H1 (cell line): ENCODE data around the gene CAMK1. TPM values are rescaled to one million over a fixed set of nuclear protein-coding genes. Genes with fewer than 3 reads are reported as not detected.

Experiments
- ASH2L ChIP-seq: fragments of 200-600, 300-600 bp; sonication (generic); IDR thresholded peaks from one replicate; pipeline ENCODE4 v1.7.1; 2017; ENCODE audit warnings: low read length
- ATF3 ChIP-seq: IDR thresholded peaks from 2 replicates; pipeline ENCODE4 v1.6.1; 2011; ENCODE audit warnings: low read depth, mild to moderate bottlenecking, low read length; ENCODE audit not compliant: insufficient read depth
- BCL11A ChIP-seq, 2 experiments: IDR thresholded peaks; one replicate each; pipeline ENCODE4 v1.6.1; 2011; ENCODE audit warnings: low read depth in 2 of 2, low read length in 2 of 2, mild to moderate bottlenecking in 2 of 2
- BRCA1 ChIP-seq: IDR thresholded peaks from 2 replicates; pipeline ENCODE4 v1.6.1; 2012; ENCODE audit warnings: low read depth, low read length, improper control_type of control experiment
- CHD1 ChIP-seq: IDR thresholded peaks from 2 replicates; pipeline ENCODE4 v1.6.1; 2012; ENCODE audit warnings: low read depth, low read length, improper control_type of control experiment
- CHD2 ChIP-seq: IDR thresholded peaks from 2 replicates; pipeline ENCODE4 v1.6.1; 2012; ENCODE audit warnings: low read length, improper control_type of control experiment
- EGR1 ChIP-seq: IDR thresholded peaks from 2 replicates; pipeline ENCODE4 v1.6.1; 2011; ENCODE audit warnings: low read depth, low read length, borderline replicate concordance
- EP300 ChIP-seq, 2 experiments: IDR thresholded peaks; 1 replicate in 1 of 2; 2 replicates in 1 of 2; pipeline ENCODE4 v1.6.1; 2011 to 2012; ENCODE audit warnings: low read depth in 2 of 2, low read length in 2 of 2, mild to moderate bottlenecking in 2 of 2, borderline replicate concordance in 1 of 2, inconsistent platforms in 1 of 2, moderate library complexity in 1 of 2
- GABPA ChIP-seq: IDR thresholded peaks from 2 replicates; pipeline ENCODE4 v1.6.1; 2011; ENCODE audit warnings: mild to moderate bottlenecking, low read length, moderate library complexity, borderline replicate concordance; ENCODE audit not compliant: insufficient read depth
- GTF2F1 ChIP-seq: IDR thresholded peaks from 2 replicates; pipeline ENCODE4 v1.6.1; 2012; ENCODE audit warnings: low read depth, low read length, improper control_type of control experiment, borderline replicate concordance
- KDM1A ChIP-seq: fragments of 200-600, 300-600 bp; sonication (generic); IDR thresholded peaks from 2 replicates; pipeline ENCODE4 v1.7.1; 2016; ENCODE audit warnings: mild to moderate bottlenecking, low read length, borderline replicate concordance
- KDM4A ChIP-seq: IDR thresholded peaks from one replicate; pipeline ENCODE4 v1.7.1; 2012; ENCODE audit warnings: low read depth, mild to moderate bottlenecking, moderate library complexity, low read length, inconsistent platforms; ENCODE audit not compliant: severe bottlenecking
- MAX ChIP-seq: IDR thresholded peaks from 2 replicates; pipeline ENCODE4 v1.6.1; 2012; ENCODE audit warnings: inconsistent platforms
- PHF8 ChIP-seq: fragments of 200-600 bp; sonication (generic); conservative IDR thresholded peaks from 2 replicates; pipeline ENCODE4 v1.7.1; 2012; ENCODE audit warnings: low read depth, mild to moderate bottlenecking, inconsistent platforms, low read length, moderate library complexity
- POLR2A ChIP-seq, 2 experiments: IDR thresholded peaks; 1 replicate in 1 of 2; 2 replicates in 1 of 2; pipeline ENCODE4 v1.6.1; 2011; ENCODE audit warnings: low read depth in 2 of 2, low read length in 2 of 2, mild to moderate bottlenecking in 2 of 2; ENCODE audit errors: control extremely low read depth in 1 of 2
- POLR2AphosphoS5 ChIP-seq: IDR thresholded peaks from 2 replicates; pipeline ENCODE4 v1.6.1; 2011; ENCODE audit warnings: low read depth, low read length
- RFX5 ChIP-seq: IDR thresholded peaks from 2 replicates; pipeline ENCODE4 v1.6.1; 2011; ENCODE audit warnings: low read depth, low read length, improper control_type of control experiment, borderline replicate concordance
- SIN3A ChIP-seq, 2 experiments: IDR thresholded peaks in 1 of 2; conservative IDR thresholded peaks in 1 of 2; 2 replicates each; pipeline ENCODE4 v1.6.1; 2011 to 2012; ENCODE audit warnings: low read length in 2 of 2, improper control_type of control experiment in 1 of 2, low read depth in 1 of 2, mild to moderate bottlenecking in 1 of 2
- SIRT6 ChIP-seq: IDR thresholded peaks from one replicate; pipeline ENCODE4 v1.7.1; 2012; ENCODE audit warnings: low read length, inconsistent platforms
- SIX5 ChIP-seq: IDR thresholded peaks from 2 replicates; pipeline ENCODE4 v1.6.1; 2011; ENCODE audit warnings: mild to moderate bottlenecking, low read depth, low read length
- SP4 ChIP-seq: IDR thresholded peaks from 2 replicates; pipeline ENCODE4 v1.6.1; 2012; ENCODE audit warnings: low read length, inconsistent platforms
- TEAD4 ChIP-seq: IDR thresholded peaks from 2 replicates; pipeline ENCODE4 v1.6.1; 2012; ENCODE audit warnings: low read depth, low read length, inconsistent platforms, mixed read lengths
- polyA plus RNA-seq, 7 experiments: library from polyadenylated mRNA; depleted of rRNA in 3 of 7; stranded (reverse) in 5 of 7; unstranded in 2 of 7; fragments of >200 nt in 5 of 7; fragments of 200-250 nt in 2 of 7; gene quantifications; 1 replicate in 5 of 7; 2 replicates in 1 of 7; 4 replicates in 1 of 7; pipeline versions ENCODE4 v1.2.1 to v1.2.3, GENCODE V29; 2011 to 2013; ENCODE audit warnings: missing spikeins in 2 of 7, mixed read lengths in 2 of 7
- total RNA-seq: library from RNA; stranded (reverse); fragmentation: NEBNext Ultra II Directional; extraction: Animal tissue kit (Norgen Biotek cat#: 25700); gene quantifications from 2 replicates; pipeline ENCODE4 v1.2.1, GENCODE V29; 2021

Gene CAMK1
- total and polyA plus RNA-seq, 2 of the 8 experiments (the other 6 are each of a cell fraction or from before 2014, with no cell fraction given) = 4.9 to 5.1 TPM

- TF ChIP-seq SIRT6 (no peak), ATF3 (no peak), SIX5 (peak; percentile 42), EP300 (IDR thresholded peaks at IDR 0.05; ENCODE audit: borderline replicate concordance in 1 of 2, low read depth in 2 of 2, low read length in 2 of 2) (peak in 1 of 2 experiments; percentile 97; a peak in 2 of 3 replicates), KDM4A (peak; percentile 58), PHF8 (peak; percentile 91), POLR2AphosphoS5 (peak; percentile 73), POLR2A (IDR thresholded peaks at IDR 0.05; ENCODE audit: control extremely low read depth in 1 of 2, low read depth in 2 of 2, low read length in 2 of 2) (peak; percentile 57 to 79; a peak in 2 of 3 replicates), SIN3A (conservative IDR thresholded peaks at IDR 0.05 in 1 of 2, IDR thresholded peaks at IDR 0.05 in 1 of 2; ENCODE audit: low read depth in 1 of 2, low read length in 2 of 2) (no peak), MAX (peak; percentile 7; the same call in 1 of the 2 replicates), EGR1 (peak; percentile 76; the same call in 1 of the 2 replicates), SP4 (peak; percentile 33; the same call in 1 of the 2 replicates), KDM1A (no peak), BRCA1 (peak; percentile 87), CHD1 (peak; percentile 99), RFX5 (no peak), GABPA (peak; percentile 76; the same call in 1 of the 2 replicates), CHD2 (peak; percentile 95), TEAD4 (0 out of 2 replicates have a peak, but pooled peaks have one; percentile 1), GTF2F1 (peak; percentile 26; the same call in 1 of the 2 replicates), BCL11A (IDR thresholded peaks at IDR 0.05; ENCODE audit: low read depth in 2 of 2, low read length in 2 of 2) (no peak), ASH2L (peak; percentile 68)
These were observed 22.8 kb upstream of the CAMK1 start, which contains the start of the genes ARPC4 and TADA3 (continued) for GRCh38 chr3:9792405-9793160.
